ENCODE results near the gene HSPA5.
"Not testable (repeated sequence)": the region's sequence is repeated elsewhere in the genome, so short reads cannot be mapped to it uniquely, and the experiment has no call there.

HSPA5 gene

GRCh38 chr9:125243792-125244260 is 2.7 kb upstream of the HSPA5 start:
- Histone ChIP-seq H3K36me3 (ENCODE audit: control insufficient read depth, insufficient read depth, low read length) (peaks cover 9% of the 10 kb centered on the region), H3K9me3 (ENCODE audit: control insufficient read depth, low read length) (no peaks in the 10 kb centered on the region), H3K27me3 (ENCODE audit: control insufficient read depth, insufficient read depth, low read length, poor library complexity, severe bottlenecking) (no peaks in the 10 kb centered on the region), H3K4me1 (ENCODE audit: control insufficient read depth, insufficient read depth, low read length) (peaks cover 7% of the 10 kb centered on the region), H3K4me3 (ENCODE audit: insufficient read depth, low read depth, low read length) (no peak overlapping the region), H3K27ac (ENCODE audit: insufficient read depth, low read depth, low read length, poor library complexity, severe bottlenecking) (no peak overlapping the region)
- 94% methylated on average over 15 of the region's 15 CpGs for WGBS, 2 experiments

- Histone ChIP-seq H3K4me3 (ENCODE audit: insufficient read depth, low read depth, low read length) (peak overlapping the region; percentile 88), H3K36me3 (ENCODE audit: control insufficient read depth, insufficient read depth, low read length) (peaks cover 24% of the 10 kb centered on the region), H3K9me3 (ENCODE audit: control insufficient read depth, low read length) (no peaks in the 10 kb centered on the region), H3K4me1 (ENCODE audit: control insufficient read depth, insufficient read depth, low read length) (peaks cover 14% of the 10 kb centered on the region), H3K27me3 (ENCODE audit: control insufficient read depth, insufficient read depth, low read length, poor library complexity, severe bottlenecking) (no peaks in the 10 kb centered on the region), H3K27ac (ENCODE audit: insufficient read depth, low read depth, low read length, poor library complexity, severe bottlenecking) (peak overlapping the region; percentile 89)
- 36 to 37% methylated on average over 27 of the region's 27 CpGs for WGBS, 2 experiments
Observed at GRCh38 chr9:125241863-125242739, 958 bp upstream of the HSPA5 start.

GRCh38 chr9:125240649-125240999 is 519 bp downstream of the HSPA5 start:
- WGBS, 2 experiments = 0 to 1% methylated on average over 33 of the region's 33 CpGs
- H3K36me3 ChIP-seq (ENCODE audit: control insufficient read depth, insufficient read depth, low read length) = peaks cover 35% of the 10 kb centered on the region

GRCh38 chr9:125239631-125240597 is 1.2 kb downstream of the HSPA5 start:
- H3K4me1 ChIP-seq (ENCODE audit: control insufficient read depth, insufficient read depth, low read length) = peaks cover 14% of the 10 kb centered on the region
- H3K36me3 ChIP-seq (ENCODE audit: control insufficient read depth, insufficient read depth, low read length) = peaks cover 37% of the 10 kb centered on the region
- no peaks in the 10 kb centered on the region for H3K9me3 ChIP-seq (ENCODE audit: control insufficient read depth, low read length)
- no peak overlapping the region for H3K27ac ChIP-seq (ENCODE audit: insufficient read depth, low read depth, low read length, poor library complexity, severe bottlenecking)
- no peaks in the 10 kb centered on the region for H3K27me3 ChIP-seq (ENCODE audit: control insufficient read depth, insufficient read depth, low read length, poor library complexity, severe bottlenecking)
- 52 to 65% methylated on average over 6 to 8 of the region's 8 CpGs for WGBS, 2 experiments
- peak overlapping the region; percentile 66 for H3K4me3 ChIP-seq (ENCODE audit: insufficient read depth, low read depth, low read length)

More at GRCh38 chr9:125240649-125240999, 519 bp downstream of the HSPA5 start:
- no peaks in the 10 kb centered on the region for H3K9me3 ChIP-seq (ENCODE audit: control insufficient read depth, low read length)
- H3K4me3 ChIP-seq (ENCODE audit: insufficient read depth, low read depth, low read length) = peak overlapping the region; percentile 66
- peaks cover 14% of the 10 kb centered on the region for H3K4me1 ChIP-seq (ENCODE audit: control insufficient read depth, insufficient read depth, low read length)
- H3K27me3 ChIP-seq (ENCODE audit: control insufficient read depth, insufficient read depth, low read length, poor library complexity, severe bottlenecking) = no peaks in the 10 kb centered on the region
- H3K27ac ChIP-seq (ENCODE audit: insufficient read depth, low read depth, low read length, poor library complexity, severe bottlenecking) = peak overlapping the region; percentile 92

- Histone ChIP-seq H3K4me3 (ENCODE audit: insufficient read depth, low read depth, low read length) (peak overlapping the region; percentile 66), H3K4me1 (ENCODE audit: control insufficient read depth, insufficient read depth, low read length) (peaks cover 14% of the 10 kb centered on the region), H3K27ac (ENCODE audit: insufficient read depth, low read depth, low read length, poor library complexity, severe bottlenecking) (no peak overlapping the region), H3K27me3 (ENCODE audit: control insufficient read depth, insufficient read depth, low read length, poor library complexity, severe bottlenecking) (no peaks in the 10 kb centered on the region), H3K9me3 (ENCODE audit: control insufficient read depth, low read length) (no peaks in the 10 kb centered on the region), H3K36me3 (ENCODE audit: control insufficient read depth, insufficient read depth, low read length) (peaks cover 37% of the 10 kb centered on the region)
- 93 to 95% methylated on average over 12 to 14 of the region's 14 CpGs for WGBS, 2 experiments
Observed at GRCh38 chr9:125238915-125239446, 2.2 kb downstream of the HSPA5 start.

GRCh38 chr9:125238127-125238914 is 2.8 kb downstream of the HSPA5 start:
- Histone ChIP-seq H3K4me3 (ENCODE audit: insufficient read depth, low read depth, low read length) (no peak overlapping the region), H3K27ac (ENCODE audit: insufficient read depth, low read depth, low read length, poor library complexity, severe bottlenecking) (no peak overlapping the region), H3K36me3 (ENCODE audit: control insufficient read depth, insufficient read depth, low read length) (peaks cover 37% of the 10 kb centered on the region), H3K4me1 (ENCODE audit: control insufficient read depth, insufficient read depth, low read length) (peaks cover 14% of the 10 kb centered on the region), H3K27me3 (ENCODE audit: control insufficient read depth, insufficient read depth, low read length, poor library complexity, severe bottlenecking) (no peaks in the 10 kb centered on the region), H3K9me3 (ENCODE audit: control insufficient read depth, low read length) (no peaks in the 10 kb centered on the region)
- WGBS, 2 experiments = 95 to 97% methylated on average over 7 of the region's 7 CpGs

GRCh38 chr9:125236520-125237159 is 4.5 kb downstream of the HSPA5 start:
- H3K27me3 ChIP-seq (ENCODE audit: control insufficient read depth, insufficient read depth, low read length, poor library complexity, severe bottlenecking); H3K4me3 ChIP-seq (ENCODE audit: insufficient read depth, low read depth, low read length); H3K9me3 ChIP-seq (ENCODE audit: control insufficient read depth, low read length); H3K27ac ChIP-seq (ENCODE audit: insufficient read depth, low read depth, low read length, poor library complexity, severe bottlenecking): not testable (repeated sequence)
- H3K36me3 ChIP-seq (ENCODE audit: control insufficient read depth, insufficient read depth, low read length) = peaks cover 37% of the 10 kb centered on the region
- H3K4me1 ChIP-seq (ENCODE audit: control insufficient read depth, insufficient read depth, low read length) = peaks cover 14% of the 10 kb centered on the region
- 94 to 100% methylated on average over 1 to 4 of the region's 5 CpGs for WGBS, 2 experiments

GRCh38 chr9:125235804-125236519 is 5.2 kb downstream of the HSPA5 start:
- WGBS, 2 experiments = 90 to 95% methylated on average over 4 to 5 of the region's 5 CpGs
- peaks cover 14% of the 10 kb centered on the region for H3K4me1 ChIP-seq (ENCODE audit: control insufficient read depth, insufficient read depth, low read length)
- H3K27me3 ChIP-seq (ENCODE audit: control insufficient read depth, insufficient read depth, low read length, poor library complexity, severe bottlenecking) = no peaks in the 10 kb centered on the region
- no peak overlapping the region for H3K27ac ChIP-seq (ENCODE audit: insufficient read depth, low read depth, low read length, poor library complexity, severe bottlenecking)
- H3K9me3 ChIP-seq (ENCODE audit: control insufficient read depth, low read length) = no peaks in the 10 kb centered on the region
- no peak overlapping the region for H3K4me3 ChIP-seq (ENCODE audit: insufficient read depth, low read depth, low read length)
- peaks cover 37% of the 10 kb centered on the region for H3K36me3 ChIP-seq (ENCODE audit: control insufficient read depth, insufficient read depth, low read length)

GRCh38 chr9:125234099-125234498 is 7.0 kb downstream of the HSPA5 start:
- not testable (repeated sequence) for H3K27ac ChIP-seq (ENCODE audit: insufficient read depth, low read depth, low read length, poor library complexity, severe bottlenecking)
- peaks cover 31% of the 10 kb centered on the region for H3K36me3 ChIP-seq (ENCODE audit: control insufficient read depth, insufficient read depth, low read length)

More at GRCh38 chr9:125234099-125234498, 7.0 kb downstream of the HSPA5 start:
- not testable (repeated sequence) for H3K9me3 ChIP-seq (ENCODE audit: control insufficient read depth, low read length); H3K27me3 ChIP-seq (ENCODE audit: control insufficient read depth, insufficient read depth, low read length, poor library complexity, severe bottlenecking); H3K4me3 ChIP-seq (ENCODE audit: insufficient read depth, low read depth, low read length)
- 90 to 95% methylated on average over 7 to 8 of the region's 8 CpGs for WGBS, 2 experiments
- peaks cover 10% of the 10 kb centered on the region for H3K4me1 ChIP-seq (ENCODE audit: control insufficient read depth, insufficient read depth, low read length)

Measured in ectodermal cell (in vitro differentiated cells).